Measurements from ENCODE around the gene MYOZ3.

DNA sequence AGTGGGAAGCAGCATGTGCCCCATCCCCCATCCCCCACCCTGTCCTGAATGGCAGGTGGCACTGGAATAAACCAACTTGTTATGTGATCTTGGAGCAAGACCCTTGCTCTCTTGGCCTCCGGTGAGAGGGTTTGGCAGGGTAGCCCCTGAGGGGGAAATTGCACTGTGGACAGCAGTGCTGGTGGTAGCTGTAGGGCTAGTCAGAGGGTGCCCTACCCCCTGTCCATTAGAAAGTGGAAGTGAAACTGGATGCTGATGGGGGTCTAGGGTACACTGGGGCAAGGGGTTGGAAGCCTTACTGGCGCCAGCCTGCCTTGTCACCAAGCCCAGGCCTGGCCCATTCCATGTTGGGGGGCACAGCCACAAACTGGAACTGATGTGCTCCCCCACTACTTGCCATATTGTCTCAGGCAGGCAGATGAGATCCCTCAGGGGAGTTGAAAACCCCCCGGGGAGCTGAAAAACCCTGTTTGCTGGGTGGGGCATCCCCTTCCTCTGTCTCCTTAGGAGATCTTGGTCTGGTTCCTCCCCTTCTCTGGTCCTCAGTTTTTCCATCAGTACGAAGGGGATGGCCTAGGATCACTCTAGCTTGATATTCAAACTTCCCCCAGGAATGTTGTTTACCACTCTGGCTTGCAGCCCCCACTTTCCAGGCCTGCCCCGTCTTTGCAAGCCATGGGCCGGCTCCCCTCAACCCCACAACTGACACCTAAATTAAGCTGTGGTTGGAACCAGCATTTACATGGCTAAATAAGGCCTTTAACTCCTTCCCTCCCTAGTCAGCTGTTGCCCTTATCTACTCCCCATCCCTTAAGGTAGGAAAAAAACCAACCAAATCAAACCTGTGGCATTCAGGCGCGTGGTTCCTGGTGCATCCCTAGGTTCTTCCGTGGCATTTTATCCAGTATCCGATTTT is 35.0 kb upstream of the MYOZ3 start:
- TF ChIP-seq, protein P1, sequence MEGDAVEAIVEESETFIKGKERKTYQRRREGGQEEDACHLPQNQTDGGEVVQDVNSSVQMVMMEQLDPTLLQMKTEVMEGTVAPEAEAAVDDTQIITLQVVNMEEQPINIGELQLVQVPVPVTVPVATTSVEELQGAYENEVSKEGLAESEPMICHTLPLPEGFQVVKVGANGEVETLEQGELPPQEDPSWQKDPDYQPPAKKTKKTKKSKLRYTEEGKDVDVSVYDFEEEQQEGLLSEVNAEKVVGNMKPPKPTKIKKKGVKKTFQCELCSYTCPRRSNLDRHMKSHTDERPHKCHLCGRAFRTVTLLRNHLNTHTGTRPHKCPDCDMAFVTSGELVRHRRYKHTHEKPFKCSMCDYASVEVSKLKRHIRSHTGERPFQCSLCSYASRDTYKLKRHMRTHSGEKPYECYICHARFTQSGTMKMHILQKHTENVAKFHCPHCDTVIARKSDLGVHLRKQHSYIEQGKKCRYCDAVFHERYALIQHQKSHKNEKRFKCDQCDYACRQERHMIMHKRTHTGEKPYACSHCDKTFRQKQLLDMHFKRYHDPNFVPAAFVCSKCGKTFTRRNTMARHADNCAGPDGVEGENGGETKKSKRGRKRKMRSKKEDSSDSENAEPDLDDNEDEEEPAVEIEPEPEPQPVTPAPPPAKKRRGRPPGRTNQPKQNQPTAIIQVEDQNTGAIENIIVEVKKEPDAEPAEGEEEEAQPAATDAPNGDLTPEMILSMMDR (IDR thresholded peaks at IDR 0.05): no peak
- no peak for TF ChIP-seq ZFX (IDR thresholded peaks at IDR 0.05; ENCODE audit: borderline replicate concordance)

Data from 22Rv1 (cell line).